Amniotic epithelial cell (primary cell): ENCODE measurements around the gene CACNG4.

Experiments used
- DNase-seq: peaks from one replicate; pipeline ENCODE4 v3.0.0-alpha.2; 2010; ENCODE audit warnings: low read depth

Gene CACNG4

DNA sequence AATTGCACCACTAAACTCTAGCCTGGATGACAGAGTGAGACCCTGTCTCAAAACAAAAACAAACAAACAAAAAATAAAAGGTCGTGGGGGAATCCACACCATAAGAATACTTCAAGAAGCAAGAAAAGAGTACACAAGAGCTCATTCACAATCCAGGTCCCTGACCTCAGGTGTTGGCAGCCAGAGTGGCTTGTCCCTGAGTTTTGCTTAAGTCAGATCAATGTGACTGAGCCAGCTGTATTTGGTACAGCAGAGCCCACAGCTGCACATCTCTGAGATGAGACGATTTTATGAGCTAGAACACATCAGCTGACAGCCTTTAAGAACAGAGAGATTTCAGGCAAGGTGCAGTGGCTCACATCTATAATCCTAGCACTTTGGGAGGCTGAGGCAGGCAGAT lies 102.2 kb downstream of the CACNG4 start:
- DNase-seq, result no peak

DNA sequence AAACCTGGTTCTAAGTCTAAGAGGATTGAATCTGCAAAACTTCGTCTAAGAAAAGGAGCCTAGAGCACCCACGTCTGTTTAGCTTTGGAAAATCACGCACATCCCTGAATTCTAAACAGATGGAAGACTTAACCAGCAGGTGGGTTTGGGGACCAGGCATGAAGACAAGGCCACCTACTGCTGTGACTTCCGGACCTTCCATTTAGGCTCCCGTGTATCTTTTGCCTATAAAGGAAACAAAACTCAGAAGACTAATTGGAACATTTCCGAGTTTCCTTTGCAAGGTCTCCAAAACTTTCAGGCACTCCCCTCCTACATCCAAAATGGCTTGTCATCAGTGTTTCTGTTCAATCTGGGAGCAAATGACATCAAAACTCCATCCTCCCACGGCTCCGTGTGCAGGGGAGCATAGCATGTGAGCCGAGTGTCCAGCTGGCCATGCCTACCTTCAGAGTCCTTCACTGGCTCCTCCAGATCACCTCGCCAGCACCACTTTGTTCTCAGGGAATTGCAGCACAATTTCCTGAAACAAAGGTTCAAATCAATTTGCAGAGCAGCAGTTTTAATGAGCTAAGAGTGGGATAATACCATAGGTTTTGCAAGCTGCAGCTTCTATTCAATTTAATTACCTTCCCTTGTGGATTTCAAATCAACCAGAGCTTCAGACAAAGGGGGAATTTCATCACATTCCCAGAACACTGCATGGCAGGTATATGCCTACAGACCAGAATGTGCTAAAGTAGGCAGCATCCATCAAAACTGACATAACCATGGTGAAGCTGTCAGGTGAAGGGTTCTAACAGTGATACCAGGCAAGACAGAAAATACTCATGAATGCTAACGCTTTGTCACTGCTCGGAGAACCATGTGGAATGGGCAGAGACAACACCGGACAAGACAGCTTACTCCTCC lies 103.3 kb downstream of the CACNG4 start:
- no peak for DNase-seq

DNA sequence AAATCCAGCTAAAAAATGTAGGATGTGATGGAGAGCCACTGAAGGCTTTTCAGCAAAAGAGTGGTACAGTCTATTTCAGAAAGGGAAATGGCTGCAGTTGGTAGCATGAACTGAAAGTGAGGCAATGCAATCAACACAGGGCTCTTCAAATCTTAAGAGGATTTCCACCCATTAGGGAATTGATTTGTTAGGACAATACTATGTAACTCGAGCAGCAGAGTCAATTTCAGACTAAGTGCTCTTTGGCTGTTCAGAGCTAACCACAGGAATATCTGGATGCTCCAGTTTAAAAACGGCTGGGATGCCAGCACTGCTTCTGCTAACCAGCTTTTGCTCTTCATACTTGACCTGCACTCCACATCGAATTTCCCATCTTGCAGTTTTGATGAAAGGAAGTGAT lies 104.5 kb downstream of the CACNG4 start:
- no peak for DNase-seq

DNA sequence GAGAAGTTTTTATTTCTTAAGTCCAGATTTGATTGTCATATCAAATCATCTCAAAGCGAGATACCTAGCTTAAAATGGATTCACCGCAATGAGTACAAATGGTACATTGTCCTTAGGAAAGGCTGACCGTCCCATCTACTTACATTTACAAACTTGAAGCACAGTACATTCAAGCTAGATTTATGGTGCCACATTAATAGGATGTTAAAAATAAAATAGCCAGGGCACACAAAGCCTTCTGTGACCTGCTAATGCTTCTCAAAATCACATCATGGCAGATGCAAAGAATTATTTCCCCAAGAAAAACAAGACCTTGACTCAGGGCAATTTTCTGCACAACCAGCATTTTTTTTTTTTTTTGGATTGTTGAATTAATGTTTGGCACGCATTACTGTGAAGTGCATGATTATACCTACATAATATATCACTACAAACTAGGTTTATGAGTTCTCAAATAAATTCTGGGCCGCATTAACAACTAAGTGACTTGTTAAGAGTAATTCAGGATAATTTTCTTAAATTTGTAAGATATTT lies 105.2 kb downstream of the CACNG4 start:
- DNase-seq, result no peak

DNA sequence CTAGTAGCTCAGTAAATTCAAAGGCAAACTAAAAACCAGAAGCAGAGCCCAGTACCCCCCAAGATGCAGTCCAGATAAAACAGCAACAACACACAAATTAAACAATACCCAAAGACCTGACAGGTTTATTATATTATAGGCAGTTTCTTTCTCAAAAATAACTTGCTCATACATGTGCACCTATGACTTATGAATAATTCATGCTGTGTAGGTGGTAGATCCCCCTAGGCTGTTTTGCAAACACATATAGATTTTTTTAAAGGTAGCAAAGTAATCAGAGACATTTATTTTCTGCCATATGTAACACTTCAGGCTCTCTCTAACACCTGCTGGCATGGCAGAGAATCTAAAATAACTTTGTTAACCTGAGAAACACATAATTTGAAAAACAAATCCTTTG lies 107.1 kb downstream of the CACNG4 start:
- no peak for DNase-seq

DNA sequence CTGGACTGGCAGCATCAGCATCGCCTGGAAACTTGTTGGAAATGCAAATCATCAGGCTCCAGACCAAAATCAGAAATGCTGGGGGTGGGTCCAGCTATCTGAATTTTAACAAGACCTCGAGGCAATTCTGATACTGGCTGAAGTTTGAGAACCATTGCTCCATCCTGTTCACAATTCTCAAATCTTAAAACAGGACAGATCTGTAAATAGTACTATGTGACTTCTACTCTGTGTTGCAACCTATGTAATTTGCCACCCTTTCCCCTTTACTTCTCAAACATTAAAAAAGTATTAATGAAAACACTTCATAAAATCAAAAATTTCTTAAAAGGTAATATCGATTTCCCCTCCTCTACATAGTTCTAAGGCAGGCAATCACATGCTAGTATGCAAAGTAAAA lies 108.4 kb downstream of the CACNG4 start:
- no peak for DNase-seq

DNA sequence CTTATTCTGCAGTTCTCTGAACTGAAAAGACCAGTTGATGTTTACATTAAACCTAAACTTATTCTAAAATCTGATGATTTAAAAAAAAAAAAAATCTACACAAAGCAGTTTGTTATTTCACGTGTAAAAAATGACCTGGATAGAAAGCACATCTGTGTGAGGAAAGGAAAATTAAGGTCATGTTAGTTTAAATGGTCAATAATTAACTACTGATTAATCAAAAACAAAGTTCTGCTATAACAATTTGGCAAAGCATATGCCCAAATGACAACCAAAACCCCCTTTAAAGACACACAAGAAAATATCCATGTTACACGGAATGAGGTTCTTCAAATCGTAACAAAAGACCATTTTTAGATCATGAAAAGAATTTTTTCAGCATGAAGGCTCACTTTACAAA lies 110.3 kb downstream of the CACNG4 start:
- no peak for DNase-seq

DNA sequence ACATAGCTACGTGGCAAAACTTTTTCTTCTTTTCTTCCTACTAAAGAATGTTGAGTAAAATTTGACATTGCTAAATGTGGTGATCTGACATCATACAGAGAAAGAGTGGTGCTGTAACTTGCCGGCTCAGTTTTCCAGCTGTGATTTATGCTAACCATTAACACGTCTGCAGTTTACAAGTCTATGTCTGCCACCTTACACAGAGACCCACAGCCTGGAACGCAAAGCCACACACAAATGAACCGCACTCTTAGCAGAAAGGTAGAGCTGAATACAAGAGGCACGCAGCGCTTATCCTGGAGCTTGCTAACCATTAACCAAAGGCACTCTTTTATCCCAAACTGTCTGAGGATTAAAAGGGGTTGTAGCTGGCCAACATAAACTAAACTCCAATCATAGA lies 111.8 kb downstream of the CACNG4 start:
- peak; percentile 43 for DNase-seq

DNA sequence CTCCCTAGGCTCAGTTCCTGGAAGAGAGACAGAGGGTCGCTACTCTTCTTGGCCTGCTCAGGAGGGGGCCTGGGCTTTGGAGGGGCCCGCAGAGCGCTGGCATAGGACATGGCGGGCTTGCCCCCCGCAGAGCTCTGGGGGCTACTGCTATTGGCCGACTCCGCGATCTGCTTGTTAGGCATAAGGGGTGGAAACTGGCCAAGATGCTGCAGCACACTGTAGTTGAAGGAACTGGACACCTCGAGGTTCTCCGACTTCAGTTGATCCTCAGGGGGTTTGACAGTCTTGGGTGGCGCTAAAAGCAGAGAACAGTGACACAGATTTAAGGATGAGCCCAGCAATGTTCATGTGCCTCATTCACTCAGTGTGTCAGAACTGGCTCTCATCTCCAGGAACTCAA lies 113.8 kb downstream of the CACNG4 start:
- no peak for DNase-seq

DNA sequence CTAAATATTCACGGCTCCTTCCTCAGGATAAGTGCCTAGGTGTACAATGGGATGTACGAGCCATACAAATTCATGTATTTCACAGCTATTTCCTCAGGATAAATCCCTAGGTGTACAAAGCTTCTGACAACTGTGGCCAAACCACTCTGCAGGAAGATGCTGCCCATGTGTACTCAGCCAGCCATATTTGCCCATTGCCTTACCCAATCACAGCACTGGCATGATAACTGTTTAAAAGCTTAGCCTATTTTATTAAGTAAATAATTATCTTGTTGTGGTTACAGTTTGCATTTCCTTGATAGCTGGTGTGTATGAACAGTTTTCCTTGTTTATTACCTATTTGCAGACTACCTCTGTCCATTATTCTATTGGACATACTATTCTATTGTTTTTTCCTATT lies 115.0 kb downstream of the CACNG4 start:
- DNase-seq, result peak; percentile 8

DNA sequence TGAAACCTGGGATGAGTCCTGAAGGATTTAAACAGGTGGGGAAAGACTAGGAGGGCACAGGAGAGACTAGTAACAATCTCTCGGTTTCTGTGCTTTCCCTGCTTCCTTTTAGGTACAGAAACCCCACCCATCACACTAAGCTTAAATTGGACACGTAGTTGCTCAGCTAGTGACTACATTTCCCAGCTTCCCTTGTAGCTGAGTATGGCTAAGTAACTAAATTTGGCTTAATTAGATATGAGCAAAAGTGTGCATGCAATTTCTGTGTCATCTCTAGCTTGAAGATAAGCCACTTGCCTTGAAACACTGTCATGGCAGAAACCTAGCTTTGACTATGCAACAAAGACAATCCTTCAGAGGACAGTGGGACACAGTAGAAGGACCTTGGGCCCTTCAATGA lies 116.3 kb downstream of the CACNG4 start:
- DNase-seq, result no peak

DNA sequence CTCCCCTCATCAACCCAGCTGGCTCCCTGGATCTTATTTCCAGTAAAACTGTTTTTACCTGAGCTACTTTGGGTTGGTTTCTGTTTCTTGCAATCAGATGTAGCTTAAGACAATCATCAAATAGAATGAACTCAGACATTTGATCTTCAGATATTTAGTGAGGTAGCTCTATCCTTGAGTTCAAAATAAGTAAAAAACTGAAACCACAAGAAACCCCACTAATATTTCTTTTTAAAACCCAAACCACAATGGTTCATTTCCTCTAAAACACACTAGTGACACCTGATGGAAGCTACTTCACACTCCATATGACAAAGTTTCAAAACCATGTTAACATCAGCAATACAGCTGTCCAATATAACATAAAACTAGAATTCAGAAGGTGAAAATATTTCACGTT lies 117.6 kb downstream of the CACNG4 start:
- DNase-seq, result no peak
